Measurements from ENCODE around the gene FIG4.
"Not testable (repeated sequence)": the region's sequence is repeated elsewhere in the genome, so short reads cannot be mapped to it uniquely, and the experiment has no call there.

FIG4 gene

DNA sequence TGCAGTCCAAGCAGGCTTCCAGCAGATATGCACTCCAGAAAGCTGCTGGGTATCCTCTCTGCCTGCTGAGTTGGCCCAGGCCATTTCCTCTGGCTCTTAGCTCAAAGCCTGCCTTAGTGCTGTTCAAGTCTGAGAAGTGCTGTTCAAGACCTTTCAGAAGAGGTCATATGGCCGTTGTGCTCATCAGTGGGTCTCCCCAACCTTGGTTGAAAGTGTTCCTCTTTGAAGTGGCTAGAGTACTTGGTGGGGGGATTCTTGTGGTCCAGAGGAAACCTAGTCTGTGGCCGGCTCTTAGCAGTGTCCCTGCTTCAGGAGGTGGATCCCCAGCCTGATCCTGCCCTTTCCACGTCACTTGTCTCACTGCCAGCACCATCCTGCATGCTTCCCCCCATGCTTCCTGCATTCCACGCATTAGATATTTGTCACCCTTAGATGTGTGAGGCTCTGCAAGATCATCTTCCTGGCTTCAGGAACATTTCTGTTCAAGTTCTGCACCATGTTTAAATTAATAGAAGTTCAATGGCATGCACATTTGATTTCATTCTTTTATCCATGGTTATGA lies 105.0 kb downstream of the FIG4 start:
- DNase-seq (ENCODE audit: low read depth) = no peak

DNA sequence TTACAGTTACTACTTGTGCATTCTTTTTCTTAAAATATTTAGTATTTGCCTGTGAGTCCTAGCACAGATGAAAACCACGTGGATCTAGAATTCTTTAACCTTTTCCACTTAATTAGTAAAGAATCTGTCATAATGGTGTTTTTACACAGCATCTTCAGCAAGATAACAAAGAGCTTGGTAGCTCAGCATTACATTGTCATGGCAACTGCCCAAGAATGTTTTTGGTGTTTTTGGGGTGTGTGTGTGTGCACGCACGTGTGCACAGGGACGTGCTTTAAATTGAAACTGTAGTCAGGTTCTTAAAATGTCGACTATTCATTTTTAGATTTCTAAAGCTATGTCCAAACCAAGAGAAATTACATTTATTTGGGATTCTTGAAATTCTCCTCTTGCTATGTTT lies 108.0 kb downstream of the FIG4 start:
- DNase-seq (ENCODE audit: low read depth) = no peak

DNA sequence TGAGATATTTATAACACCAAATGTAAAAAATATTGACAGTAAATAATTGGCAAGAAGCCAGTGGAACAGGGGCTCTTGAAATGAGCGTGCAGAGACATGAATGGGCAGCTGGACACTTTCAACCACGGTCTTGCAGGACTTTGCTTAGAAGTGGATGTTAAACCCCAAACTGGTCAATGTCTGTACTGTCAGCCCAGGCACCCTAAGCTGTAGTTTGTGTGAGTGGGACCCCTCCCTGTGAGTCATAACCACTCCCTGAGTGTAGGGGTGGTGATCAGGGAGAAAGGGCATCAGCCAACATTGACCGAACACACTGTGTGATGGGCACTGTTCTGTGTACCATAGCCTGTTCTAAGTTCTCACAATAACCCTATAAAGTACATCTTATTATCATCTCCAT lies 108.6 kb downstream of the FIG4 start:
- DNase-seq (ENCODE audit: low read depth) = no peak

DNA sequence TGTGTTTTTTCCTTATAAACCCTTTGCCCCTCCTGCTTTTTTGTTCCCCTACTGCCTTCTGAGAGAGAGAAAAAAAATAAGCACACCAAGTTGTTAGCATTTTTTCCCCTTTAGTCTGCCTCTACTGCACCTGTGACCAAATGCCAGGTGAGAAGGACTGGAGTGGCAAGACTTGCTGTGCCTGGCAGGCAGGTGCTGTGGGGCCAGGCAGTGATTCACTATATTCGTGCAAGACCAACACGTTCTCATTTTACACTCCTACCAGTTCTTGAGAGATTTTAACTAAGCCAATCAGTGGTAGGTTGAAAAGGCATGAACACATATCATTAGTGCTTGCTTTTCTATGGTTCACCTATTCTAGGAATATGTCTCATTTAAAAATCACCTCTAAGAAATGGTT lies 109.7 kb downstream of the FIG4 start:
- no peak for DNase-seq (ENCODE audit: low read depth)

DNA sequence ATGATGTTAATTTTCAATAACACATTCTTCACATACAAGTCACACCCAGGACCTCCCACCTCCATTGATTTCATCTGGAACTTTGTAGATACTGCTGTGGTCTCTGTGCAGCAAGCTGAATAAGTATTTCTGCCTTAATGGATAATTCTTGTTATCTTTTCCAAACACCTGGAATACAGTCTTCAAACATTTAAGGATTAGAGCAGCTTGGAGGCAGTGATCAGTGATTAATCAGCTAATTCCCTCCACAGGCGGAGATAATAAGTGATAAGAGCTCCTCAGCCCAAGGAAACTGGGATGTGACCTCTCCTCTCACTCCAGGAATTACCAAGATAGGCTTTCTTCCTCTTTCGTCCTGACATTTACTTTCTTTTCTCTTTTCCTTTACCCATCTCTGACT lies 110.7 kb downstream of the FIG4 start:
- no peak for DNase-seq (ENCODE audit: low read depth)

DNA sequence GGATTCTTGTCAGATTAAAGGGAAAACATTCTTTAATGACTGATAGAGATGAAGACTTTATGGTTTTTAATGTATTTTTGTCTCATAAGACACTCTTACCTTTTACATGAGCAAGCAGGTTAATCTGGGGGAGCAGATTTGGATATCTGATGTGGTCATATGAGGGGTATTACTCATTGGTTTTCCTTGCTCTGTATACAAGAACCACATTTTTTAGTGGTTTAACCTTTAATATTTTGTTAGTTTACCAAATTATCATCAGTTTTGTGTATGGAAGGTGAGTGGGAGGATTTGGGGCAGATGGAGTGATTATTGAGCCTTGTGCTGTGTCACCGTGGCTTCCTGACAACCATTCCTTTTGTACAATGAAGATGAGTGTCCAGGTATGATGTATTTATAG lies 112.9 kb downstream of the FIG4 start:
- no peak for DNase-seq (ENCODE audit: low read depth)

DNA sequence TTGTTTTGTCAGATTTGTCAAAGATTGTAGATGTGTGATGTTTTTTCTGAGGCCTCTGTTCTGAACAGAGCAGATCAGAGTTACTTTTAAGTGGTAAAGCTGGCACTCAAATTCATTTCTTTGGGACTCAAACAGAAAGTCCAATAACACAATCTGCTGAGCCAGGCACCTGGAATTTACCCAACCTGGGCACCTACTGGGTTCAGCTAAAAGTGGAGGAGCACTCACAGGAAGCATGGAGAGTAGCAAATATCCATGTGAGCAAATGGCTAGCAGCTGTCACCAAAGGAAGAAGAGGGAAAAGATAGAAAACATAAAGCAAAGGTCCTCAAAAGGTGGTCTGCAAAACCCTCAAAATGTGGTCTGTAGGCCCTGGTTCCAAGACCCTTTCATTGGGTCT lies 116.8 kb downstream of the FIG4 start:
- DNase-seq (ENCODE audit: low read depth) = no peak

DNA sequence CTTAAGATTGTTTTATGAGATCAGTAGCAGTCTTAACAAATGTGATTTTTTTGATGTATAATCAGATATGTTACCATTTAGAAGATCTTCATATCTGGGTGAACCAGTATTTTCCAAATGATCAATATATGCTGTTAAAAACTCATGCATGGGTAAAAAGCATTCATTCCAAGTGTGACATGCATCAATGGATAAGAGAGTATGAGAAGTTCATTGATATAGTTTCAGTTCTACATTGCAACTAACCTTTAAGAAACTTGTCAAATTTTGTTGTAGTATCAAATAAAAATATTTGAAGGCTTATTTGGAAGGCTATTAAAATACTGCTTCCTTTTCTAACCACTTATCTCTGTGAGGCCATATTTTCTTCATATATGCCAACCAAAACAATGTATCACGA lies 117.7 kb downstream of the FIG4 start:
- no peak for DNase-seq (ENCODE audit: low read depth)

DNA sequence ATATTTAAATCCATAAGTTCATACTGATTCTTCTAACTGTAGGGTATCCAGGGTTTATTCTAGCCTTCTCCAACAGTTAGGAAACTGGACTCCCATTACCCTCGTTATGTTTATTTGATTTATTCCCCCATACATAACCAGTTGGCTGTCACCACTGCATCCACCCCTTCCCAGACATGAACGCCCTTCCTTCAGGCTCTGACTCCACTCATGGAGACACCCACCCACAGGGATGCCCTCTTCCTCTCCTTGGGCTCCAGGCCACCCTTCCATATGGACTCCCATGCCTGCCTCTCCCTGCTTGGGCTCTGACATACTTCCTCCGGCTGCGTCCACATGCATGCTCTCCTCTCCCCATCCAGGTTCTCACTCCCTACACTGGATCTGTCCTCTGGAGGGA lies 124.0 kb downstream of the FIG4 start:
- DNase-seq (ENCODE audit: low read depth) = no peak

DNA sequence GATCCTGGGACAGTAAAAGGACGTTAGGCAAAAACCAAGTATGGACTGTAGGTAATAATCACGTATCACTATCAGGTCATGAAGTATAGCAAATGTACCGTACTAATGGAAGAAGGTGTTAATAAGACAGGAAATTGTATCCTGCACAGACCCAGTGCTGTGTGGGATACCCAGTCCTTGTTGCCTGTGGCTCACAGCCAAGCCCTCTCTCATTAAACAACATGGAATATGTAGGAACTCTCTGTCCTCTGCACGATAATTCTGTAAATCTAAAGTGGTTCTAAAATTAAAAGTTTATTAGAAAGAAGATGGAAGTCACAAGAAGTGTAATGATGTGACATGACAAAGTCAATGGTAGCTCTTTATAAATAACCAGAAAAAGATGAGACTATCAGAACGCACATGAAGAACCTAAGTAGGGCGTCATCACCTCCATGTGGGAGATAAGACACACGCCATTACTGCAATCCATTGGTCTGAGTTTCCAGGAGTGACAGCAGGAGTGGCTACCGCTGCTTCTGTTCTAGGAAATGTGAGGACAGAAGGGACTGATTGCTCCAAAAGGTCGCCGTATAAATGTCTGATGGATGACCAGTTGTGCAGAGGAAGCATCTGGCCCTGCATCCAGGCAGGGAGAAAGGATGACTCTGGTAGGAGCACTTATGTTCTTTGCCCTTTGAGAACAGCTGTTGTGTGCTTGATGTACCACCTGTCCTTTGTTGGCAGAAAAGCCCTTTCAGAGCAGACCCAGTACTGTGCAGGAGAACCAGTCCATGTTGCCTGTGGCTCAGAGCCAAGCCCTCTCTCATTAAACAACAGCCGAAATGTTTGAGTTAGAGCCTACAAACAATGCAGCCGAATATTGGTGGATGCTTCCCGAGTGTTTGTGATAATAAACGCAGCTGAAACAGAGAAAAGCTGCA lies 125.6 kb downstream of the FIG4 start:
- no peak for DNase-seq (ENCODE audit: low read depth)

DNA sequence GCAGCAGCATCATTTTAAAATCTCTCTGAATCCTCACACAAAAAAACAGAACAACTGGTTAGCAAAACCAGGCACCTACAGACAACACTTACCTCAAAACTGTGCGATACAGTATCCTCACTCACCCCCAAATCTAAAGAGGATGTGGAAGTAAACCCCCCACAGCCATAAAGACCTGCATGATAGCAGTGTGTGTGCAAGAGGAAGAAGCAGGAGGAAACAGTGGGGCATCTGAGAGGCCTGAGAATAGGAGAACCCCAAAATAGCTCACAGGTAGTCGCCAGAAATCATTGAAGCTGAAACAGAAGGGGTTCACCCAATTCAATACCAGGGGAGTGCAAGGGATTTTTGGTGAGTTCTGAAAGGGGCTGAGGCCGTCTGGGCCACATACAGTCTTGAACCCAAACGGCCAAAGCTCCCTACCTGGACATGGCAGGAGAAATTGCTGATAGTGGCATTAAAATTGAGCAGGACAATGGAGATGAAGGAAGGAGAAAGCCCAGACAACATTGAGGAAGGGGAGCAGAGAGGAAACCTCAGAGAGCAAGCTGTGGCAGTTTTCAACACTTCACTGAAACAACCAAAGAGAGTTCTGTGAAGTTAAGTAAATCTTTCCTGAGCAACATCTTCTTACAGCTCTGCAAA lies 129.7 kb downstream of the FIG4 start:
- no peak for DNase-seq (ENCODE audit: low read depth)

DNA sequence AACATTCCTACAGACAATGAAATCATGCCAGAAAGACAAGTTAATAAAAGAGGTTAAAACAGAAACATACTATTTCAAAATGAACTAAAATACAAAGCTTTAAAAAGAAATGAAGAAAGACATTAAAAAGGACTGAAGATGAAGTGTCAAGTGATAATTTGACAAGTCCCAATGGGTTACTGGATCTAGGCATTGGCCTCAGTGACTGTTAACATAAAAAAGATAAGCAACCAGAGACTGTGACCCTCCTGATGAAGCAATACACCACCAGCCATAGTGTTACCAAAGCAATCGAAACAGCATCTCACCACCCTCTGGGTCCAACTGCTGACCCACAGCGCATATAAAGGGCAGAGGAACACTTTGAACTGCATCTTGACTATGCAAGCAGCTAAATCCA lies 130.3 kb downstream of the FIG4 start:
- no peak for DNase-seq (ENCODE audit: low read depth)

DNA sequence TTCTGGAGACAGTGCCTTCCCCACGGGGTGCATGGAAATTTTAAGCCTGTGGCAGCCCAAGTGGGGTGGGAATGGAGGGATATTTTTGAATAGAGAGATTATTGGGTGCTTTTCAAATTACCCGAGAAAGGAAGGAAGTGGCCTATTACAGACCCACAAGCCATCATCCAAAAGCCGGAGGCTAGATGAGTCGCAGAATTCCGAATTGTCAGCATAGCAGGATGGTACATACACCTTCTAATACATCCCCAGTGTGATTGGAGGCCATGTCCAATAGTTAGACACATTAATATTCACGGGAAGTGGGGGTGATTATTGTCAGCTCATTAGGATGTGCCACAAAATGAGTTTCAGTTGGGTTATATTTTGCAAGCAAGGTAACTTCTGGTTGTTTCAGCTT lies 133.0 kb downstream of the FIG4 start:
- no peak for DNase-seq (ENCODE audit: low read depth)

DNA sequence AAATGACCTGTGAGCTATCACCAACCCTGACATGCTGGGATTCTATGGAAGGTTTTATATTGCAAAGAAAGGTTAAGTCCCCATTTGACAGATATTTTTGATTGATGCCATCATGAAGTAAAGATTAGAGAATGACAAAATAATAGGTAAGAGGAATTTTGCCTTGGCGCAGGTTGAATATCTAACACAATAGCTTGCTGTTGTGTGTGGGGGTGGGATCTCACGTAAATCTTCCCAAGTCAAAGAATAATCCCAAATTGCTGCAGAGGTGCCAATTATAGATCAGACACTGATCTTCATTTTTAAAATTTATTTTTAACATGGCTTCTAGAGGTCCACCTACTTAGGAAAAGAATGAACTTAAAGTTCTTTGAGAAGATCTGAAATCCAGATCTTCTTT lies 135.5 kb downstream of the FIG4 start:
- DNase-seq (ENCODE audit: low read depth) = no peak

DNA sequence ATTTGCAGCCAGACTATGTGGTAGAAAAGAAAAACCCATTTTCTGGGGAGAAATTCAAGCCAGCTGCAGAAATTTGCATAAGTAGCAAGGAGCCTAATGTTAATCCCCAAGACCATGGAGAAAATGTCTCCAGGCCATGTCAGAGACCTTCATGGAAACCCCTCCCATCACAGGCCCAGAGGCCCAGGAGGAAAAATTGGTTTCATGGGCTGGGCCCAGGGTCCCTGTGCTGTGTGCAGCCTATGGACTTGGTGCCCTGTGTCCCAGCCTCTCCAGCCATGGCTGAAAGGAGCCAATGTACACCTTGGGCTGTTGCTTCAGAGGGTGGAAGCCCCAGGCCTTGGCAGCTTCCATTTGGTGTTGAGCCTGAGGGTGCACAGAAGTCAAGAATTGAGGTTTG lies 140.3 kb downstream of the FIG4 start:
- DNase-seq (ENCODE audit: low read depth) = not testable (repeated sequence)

DNA sequence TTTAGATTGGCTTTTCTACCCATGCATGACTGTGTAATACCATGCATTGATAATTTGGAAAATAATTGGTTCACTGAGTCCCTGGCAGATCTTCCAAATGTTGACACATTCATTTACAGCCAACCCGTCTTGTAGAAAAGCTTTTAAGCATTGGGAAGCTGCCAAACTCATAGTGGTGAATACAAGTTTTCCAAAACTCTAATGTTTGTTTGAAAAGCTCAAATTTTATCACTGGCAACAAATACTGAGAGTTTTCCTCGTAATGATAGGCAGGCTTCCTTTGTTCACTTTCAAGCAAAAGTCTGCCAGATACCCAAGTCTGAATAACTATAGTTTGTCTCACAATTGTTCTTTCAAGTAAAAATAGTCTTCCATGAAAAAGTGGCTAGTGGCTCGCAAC lies 143.0 kb downstream of the FIG4 start:
- DNase-seq (ENCODE audit: low read depth) = no peak

DNA sequence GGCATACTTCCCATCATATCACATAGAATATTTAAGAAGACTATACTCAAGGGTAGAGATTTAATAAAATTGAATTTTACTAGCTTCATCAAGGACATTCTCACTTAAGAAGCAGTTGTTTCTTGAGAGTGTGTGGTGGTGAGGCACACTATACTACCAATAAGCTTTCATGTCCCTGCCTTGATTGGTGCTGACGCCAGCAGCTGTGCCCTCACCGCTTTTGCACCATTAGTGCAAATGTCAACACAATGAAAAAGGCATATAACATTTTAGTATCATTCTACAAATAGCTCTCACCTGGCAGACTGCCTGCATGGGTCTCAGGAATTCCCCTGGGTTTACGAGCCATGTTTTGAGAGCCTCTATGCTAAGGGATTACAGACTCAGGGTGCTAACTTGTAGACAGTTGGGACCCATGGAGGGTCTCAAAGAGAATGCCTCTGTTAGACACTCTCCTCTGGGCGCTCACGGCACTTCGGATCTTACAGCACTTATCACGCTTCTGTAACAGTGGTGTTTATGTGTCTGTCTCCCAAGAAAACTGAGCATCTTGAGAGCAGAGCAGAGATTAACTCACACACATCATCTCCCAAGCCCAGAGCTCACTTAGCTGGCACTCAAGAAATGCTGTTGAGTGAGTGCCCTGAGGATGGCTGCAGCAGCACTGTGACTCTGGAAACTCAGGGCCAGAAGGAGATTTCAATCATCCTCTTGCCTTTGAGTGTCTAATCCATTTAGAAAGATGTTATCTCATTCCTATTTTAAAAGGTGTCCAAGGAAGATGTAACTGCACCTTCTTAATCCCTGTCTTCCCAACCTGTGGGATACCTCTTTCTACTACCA lies 143.7 kb downstream of the FIG4 start:
- no peak for DNase-seq (ENCODE audit: low read depth)

DNA sequence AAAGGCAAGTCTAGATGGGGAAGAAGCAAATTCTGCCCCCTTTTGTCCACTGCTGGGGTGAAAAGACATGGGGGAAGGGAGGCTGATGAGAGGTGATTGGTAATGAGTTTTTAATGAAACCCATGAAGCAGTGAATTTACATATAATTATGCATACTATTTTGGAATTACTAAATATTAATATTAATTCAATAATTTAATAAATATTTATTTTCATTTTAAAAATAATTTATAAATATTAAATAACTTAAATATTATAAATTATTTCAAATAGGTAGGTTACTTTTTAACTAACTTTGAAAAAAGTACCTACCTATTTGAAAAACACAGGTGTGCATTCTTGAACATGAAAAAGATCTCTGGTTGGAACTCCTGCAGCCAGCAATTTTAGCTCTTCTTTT lies 148.9 kb downstream of the FIG4 start:
- no peak for DNase-seq (ENCODE audit: low read depth)

DNA sequence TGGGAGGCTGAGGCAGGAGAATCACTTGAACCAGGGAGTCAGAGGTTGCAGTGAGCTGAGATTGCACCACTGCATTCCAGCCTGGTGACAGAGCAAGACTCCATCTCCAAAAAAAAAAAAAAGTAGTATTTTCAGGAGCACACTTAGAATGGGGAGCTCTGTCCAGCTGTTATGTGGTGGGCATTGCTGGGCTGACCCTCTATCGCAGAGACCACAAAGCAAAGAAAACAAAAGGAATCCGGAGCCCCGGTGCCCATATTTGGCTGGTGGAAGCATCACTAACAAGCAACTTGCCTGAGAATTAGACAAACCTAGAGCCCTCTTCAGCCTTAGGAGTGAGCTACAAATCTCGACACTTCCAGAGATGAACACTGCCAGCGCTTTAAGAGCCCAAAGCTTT lies 149.7 kb downstream of the FIG4 start:
- DNase-seq (ENCODE audit: low read depth) = no peak

DNA sequence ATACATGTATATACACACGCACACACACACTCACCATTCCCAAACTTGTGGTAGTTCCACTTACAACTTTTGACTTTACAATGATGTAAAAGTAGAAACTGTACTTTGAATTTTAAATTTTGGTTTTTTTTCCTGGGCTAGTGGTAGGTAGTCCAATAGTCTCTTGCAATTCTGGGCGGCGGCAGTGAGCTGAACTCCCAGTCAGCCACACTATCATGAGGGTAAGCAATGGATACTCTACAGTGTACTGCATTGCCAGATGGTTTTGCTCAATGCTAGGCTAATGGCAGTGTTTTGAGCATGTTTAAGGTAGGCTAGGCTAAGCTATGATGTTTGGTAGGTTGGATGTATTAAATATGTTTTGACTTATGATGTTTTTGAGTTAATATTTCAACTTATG lies 150.8 kb downstream of the FIG4 start:
- DNase-seq (ENCODE audit: low read depth) = no peak

DNA sequence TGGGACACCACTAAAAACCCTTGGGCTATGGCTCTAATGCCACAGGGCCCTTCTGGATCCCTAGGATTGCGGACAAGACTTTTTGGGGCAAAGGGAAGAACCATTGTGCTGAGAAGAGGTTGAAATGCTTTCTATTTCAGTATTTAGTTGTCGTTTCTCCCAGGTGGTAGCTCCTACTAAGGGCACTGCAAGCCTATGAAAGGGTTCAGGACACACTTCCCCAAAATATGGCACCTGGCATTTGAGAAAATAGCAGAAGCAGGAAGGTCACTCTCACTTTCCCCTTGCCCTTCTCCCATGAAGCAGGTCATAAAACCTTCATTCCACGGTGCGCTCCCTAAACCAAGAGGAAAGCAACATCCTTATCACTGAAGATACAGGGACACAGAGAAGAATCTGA lies 161.6 kb downstream of the FIG4 start:
- no peak for DNase-seq (ENCODE audit: low read depth)

DNA sequence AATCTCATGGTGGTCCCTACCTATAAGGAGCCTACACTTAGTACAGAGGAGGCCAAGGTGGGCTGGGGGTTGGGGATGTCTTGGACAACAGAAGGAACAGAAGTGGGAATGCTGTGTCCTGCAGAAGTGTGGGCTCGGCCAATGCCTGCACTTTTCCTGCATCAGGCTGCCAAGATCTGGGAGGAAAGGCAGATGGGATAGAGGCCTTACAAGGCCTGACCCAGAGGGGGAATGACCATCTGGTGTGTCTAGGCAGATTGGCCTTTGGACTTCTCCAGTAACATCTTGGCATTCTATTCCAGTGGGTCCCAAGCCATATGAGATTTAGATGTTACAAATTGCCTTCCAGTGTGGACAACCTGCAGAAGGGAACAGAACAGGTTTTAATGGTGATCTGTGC lies 162.3 kb downstream of the FIG4 start:
- DNase-seq (ENCODE audit: low read depth) = no peak

DNA sequence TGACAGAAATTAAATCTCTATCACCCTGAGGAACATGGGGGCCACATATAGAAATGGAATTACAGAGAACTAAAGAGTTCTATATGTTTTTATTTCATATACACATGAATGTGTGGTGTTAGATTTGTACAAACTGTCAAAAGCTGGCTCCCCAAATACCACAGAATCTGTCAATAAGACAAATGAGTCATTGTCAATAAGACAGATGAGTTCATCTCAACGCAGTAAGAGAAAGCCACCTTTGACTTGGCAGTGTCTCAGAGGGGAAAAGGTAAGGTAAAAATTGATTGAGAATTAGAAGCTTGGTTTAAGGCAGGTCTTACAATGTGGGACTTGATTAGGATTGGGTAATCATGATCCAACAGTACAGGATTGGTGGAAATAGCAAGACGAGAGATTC lies 162.9 kb downstream of the FIG4 start:
- no peak for DNase-seq (ENCODE audit: low read depth)

Measured in stimulated activated CD8-positive, alpha-beta memory T cell treated with anti-CD3 and anti-CD28 coated beads, Interleukin-15, amount 100 ng/mL, for 1 hour (primary cell).